Measurements from ENCODE around the gene HNRNPL.
"Not testable (repeated sequence)": the region's sequence is repeated elsewhere in the genome, so short reads cannot be mapped to it uniquely, and the experiment has no call there.

Gene HNRNPL

DNA sequence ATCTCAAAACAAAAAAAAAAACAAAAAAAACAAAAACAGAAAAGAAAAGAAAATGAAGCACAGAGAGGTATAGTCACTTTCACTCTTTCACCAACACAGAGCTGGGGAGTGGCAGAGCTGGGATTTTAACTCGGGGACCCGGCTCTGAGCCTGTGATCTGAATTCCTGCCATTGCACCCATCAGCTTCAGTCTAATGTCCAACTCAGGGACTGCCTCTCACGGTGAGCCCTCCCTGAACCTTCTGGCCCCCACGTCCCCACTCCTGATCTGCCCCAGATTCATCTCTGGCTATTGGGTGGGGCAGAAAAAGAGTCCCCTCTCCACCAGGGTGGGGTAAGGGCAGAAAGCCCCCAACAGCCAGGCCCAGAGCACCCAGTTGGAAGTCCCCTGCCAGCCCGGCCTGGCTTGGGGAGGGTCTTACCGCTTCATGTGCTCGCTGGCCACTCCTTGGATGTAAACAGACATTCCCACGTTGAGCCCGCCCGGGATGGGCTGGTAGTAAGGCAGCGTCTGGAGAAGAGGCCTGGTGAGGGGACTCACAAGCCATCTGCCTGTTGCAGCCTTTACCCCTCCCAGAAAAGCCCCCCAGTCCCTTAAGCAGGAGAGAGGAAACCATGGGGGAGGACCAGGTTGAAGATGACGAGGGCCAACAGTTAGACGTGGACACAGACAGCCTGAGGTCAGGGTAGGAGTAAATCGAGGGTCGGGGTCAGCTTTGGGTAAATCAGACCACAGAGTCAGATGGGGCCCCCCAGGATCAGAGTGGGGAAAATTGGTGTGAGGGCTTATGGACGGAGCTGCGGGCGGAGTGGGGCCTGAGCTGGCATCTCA is 37.6 kb downstream of the HNRNPL start:
- ATAC-seq (ENCODE audit: insufficient read depth, low read depth) = no peak
- H3K4me2 ChIP-seq (ENCODE audit: insufficient read depth, low read length) = no peak overlapping the region
- no peaks in the 10 kb centered on the region for H3K9me3 ChIP-seq (ENCODE audit: insufficient read depth, low read length, severe bottlenecking)
- H3K36me3 ChIP-seq (ENCODE audit: insufficient read depth, low read length) = peaks cover 22% of the 10 kb centered on the region
- no peaks in the 10 kb centered on the region for H3K79me2 ChIP-seq (ENCODE audit: insufficient read depth, low read length)
- no peaks in the 10 kb centered on the region for H3K4me1 ChIP-seq (ENCODE audit: insufficient read depth, low read length)
- no peak overlapping the region for H3K27ac ChIP-seq (ENCODE audit: low read length)
- H4K20me1 ChIP-seq (ENCODE audit: insufficient read depth, low read length) = peaks cover 3% of the 10 kb centered on the region; the same call in 1 of the 2 replicates
- no peaks in the 10 kb centered on the region for H3K27me3 ChIP-seq (ENCODE audit: insufficient read depth, low read length, poor library complexity)
- TF ChIP-seq CTCF (IDR thresholded peaks at IDR 0.05; ENCODE audit: borderline replicate concordance, extremely low read depth, low read length, poor library complexity, severe bottlenecking) = no peak
- no peak for TF ChIP-seq EZH2 (IDR thresholded peaks at IDR 0.05; ENCODE audit: borderline replicate concordance, low read depth, low read length, severe bottlenecking)
- DNase-seq = no peak
- no peak overlapping the region for H2AFZ ChIP-seq (ENCODE audit: low read depth, low read length)
- no peak overlapping the region for H3K4me3 ChIP-seq (ENCODE audit: low read depth in 1 of 2, low read length in 2 of 2)
- H3K9ac ChIP-seq (ENCODE audit: low read depth, low read length) = no peak overlapping the region

DNA sequence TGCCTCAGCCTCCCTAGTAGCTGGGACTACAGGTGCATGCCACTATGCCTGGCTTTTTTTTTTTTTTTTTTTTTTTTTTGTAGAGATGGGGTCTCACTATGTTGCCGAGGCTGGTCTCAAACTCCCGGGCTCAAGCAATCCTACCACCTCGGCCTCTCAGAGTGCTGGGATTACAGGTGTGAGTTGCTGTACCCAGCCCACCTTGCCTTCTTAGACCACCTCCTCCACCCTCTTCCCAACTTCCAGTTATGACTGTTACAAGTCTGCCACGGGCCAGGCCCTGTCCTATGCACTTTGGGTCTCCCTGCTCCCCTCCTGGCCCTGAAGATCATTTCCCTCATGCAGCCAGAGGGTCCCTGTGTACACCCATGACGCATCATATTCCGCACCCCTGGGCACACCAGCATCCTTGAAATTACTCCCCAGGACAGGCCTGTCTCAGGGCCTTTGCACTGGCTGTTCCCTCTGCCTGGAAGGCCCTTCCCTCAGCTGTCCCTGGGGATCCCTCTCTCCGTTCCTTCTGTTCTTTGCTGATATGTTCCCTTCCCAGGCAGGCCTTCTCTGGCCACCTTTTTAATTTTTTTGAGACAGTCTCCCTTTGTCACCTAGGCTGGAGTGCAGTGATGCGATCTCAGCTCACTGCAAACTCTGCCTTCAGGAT is 40.1 kb downstream of the HNRNPL start:
- H3K9ac ChIP-seq (ENCODE audit: low read depth, low read length) = no peak overlapping the region
- H3K4me2 ChIP-seq (ENCODE audit: insufficient read depth, low read length) = no peak overlapping the region
- no peak overlapping the region for H3K27ac ChIP-seq (ENCODE audit: low read length)
- no peak overlapping the region for H3K4me3 ChIP-seq (ENCODE audit: low read depth in 1 of 2, low read length in 2 of 2)
- no peaks in the 10 kb centered on the region for H4K20me1 ChIP-seq (ENCODE audit: insufficient read depth, low read length)
- no peaks in the 10 kb centered on the region for H3K9me3 ChIP-seq (ENCODE audit: insufficient read depth, low read length, severe bottlenecking)
- H3K4me1 ChIP-seq (ENCODE audit: insufficient read depth, low read length) = no peaks in the 10 kb centered on the region
- no peaks in the 10 kb centered on the region for H3K36me3 ChIP-seq (ENCODE audit: insufficient read depth, low read length)
- H2AFZ ChIP-seq (ENCODE audit: low read depth, low read length) = no peak overlapping the region
- no peak for ATAC-seq (ENCODE audit: insufficient read depth, low read depth)
- no peak for DNase-seq
- no peaks in the 10 kb centered on the region for H3K27me3 ChIP-seq (ENCODE audit: insufficient read depth, low read length, poor library complexity)
- TF ChIP-seq EZH2 (IDR thresholded peaks at IDR 0.05; ENCODE audit: borderline replicate concordance, low read depth, low read length, severe bottlenecking) = no peak
- TF ChIP-seq CTCF (IDR thresholded peaks at IDR 0.05; ENCODE audit: borderline replicate concordance, extremely low read depth, low read length, poor library complexity, severe bottlenecking) = no peak
- H3K79me2 ChIP-seq (ENCODE audit: insufficient read depth, low read length) = no peaks in the 10 kb centered on the region

GRCh38 chr19:38808741-38809140 is 41.0 kb downstream of the HNRNPL start:
- Histone ChIP-seq H3K9ac (ENCODE audit: low read depth, low read length) (no peak overlapping the region), H3K36me3 (ENCODE audit: insufficient read depth, low read length) (no peaks in the 10 kb centered on the region), H3K4me3 (ENCODE audit: low read depth in 1 of 2, low read length in 2 of 2) (no peak overlapping the region), H2AFZ (ENCODE audit: low read depth, low read length) (no peak overlapping the region), H3K4me2 (ENCODE audit: insufficient read depth, low read length) (no peak overlapping the region), H4K20me1 (ENCODE audit: insufficient read depth, low read length) (no peaks in the 10 kb centered on the region), H3K27me3 (ENCODE audit: insufficient read depth, low read length, poor library complexity) (no peaks in the 10 kb centered on the region), H3K27ac (ENCODE audit: low read length) (no peak overlapping the region), H3K79me2 (ENCODE audit: insufficient read depth, low read length) (no peaks in the 10 kb centered on the region), H3K9me3 (ENCODE audit: insufficient read depth, low read length, severe bottlenecking) (no peaks in the 10 kb centered on the region), H3K4me1 (ENCODE audit: insufficient read depth, low read length) (no peaks in the 10 kb centered on the region)
- DNase-seq = no peak
- TF ChIP-seq EZH2 (IDR thresholded peaks at IDR 0.05; ENCODE audit: borderline replicate concordance, low read depth, low read length, severe bottlenecking) = no peak
- TF ChIP-seq CTCF (IDR thresholded peaks at IDR 0.05; ENCODE audit: borderline replicate concordance, extremely low read depth, low read length, poor library complexity, severe bottlenecking) = no peak
- no peak for ATAC-seq (ENCODE audit: insufficient read depth, low read depth)

DNA sequence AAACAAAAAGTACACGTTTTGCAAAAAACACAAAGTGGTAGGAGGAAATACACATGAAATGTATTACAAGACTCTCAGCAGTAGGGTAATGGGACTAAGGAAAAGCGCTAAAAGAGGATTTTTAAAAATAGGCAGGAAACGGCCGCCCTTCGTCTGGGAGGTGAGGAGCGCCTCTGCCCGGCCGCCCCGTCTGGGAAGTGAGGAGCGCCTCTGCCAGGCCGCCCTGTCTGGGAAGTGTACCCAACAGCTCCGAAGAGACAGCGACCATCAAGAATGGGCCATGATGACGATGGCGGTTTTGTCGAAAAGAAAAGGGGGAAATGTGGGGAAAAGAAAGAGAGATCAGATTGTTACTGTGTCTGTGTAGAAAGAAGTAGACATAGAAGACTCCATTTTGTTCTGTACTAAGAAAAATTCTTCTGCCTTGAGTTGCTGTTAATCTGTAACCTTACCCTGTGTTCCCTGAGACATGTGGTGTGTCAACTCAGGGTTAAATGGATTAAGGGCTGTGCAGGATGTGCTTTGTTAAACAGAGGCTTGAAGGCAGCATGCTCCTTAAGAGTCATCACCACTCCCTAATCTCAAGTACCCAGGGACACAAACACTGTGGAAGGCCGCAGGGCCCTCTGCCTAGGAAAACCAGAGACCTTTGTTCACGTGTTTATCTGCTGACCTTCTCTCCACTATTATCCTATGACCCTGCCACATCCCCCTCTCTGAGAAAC is 42.2 kb downstream of the HNRNPL start:
- H2AFZ ChIP-seq (ENCODE audit: low read depth, low read length); DNase-seq: not testable (repeated sequence)

More for the DNA sequence above, 42.2 kb downstream of the HNRNPL start:
- H3K4me3 ChIP-seq (ENCODE audit: low read depth in 1 of 2, low read length in 2 of 2); H3K4me2 ChIP-seq (ENCODE audit: insufficient read depth, low read length); H3K36me3 ChIP-seq (ENCODE audit: insufficient read depth, low read length); H4K20me1 ChIP-seq (ENCODE audit: insufficient read depth, low read length); H3K79me2 ChIP-seq (ENCODE audit: insufficient read depth, low read length); H3K9ac ChIP-seq (ENCODE audit: low read depth, low read length); H3K27ac ChIP-seq (ENCODE audit: low read length); H3K27me3 ChIP-seq (ENCODE audit: insufficient read depth, low read length, poor library complexity); H3K4me1 ChIP-seq (ENCODE audit: insufficient read depth, low read length); H3K9me3 ChIP-seq (ENCODE audit: insufficient read depth, low read length, severe bottlenecking); ATAC-seq (ENCODE audit: insufficient read depth, low read depth): not testable (repeated sequence)

Data from DND-41 (cell line).